ENCODE data around the gene EPS8.

EPS8 gene

GRCh38 chr12:15679151-15679550 is 110.0 kb downstream of the EPS8 start:
- H3K4me3 ChIP-seq (ENCODE audit: low read depth, low read length) = no peak overlapping the region
- DNase-seq (ENCODE audit: low read depth) = peak; percentile 64
- TF ChIP-seq CTCF (conservative IDR thresholded peaks at IDR 0.05; ENCODE audit: low read depth, low read length) = no peak

GRCh38 chr12:15677726-15678201 is 111.4 kb downstream of the EPS8 start:
- TF ChIP-seq CTCF (conservative IDR thresholded peaks at IDR 0.05; ENCODE audit: low read depth, low read length) = no peak
- no peak overlapping the region for H3K4me3 ChIP-seq (ENCODE audit: low read depth, low read length)
- DNase-seq (ENCODE audit: low read depth) = no peak

GRCh38 chr12:15677228-15677627 is 112.0 kb downstream of the EPS8 start:
- peak; percentile 89 for DNase-seq (ENCODE audit: low read depth)
- TF ChIP-seq CTCF (conservative IDR thresholded peaks at IDR 0.05; ENCODE audit: low read depth, low read length) = no peak
- no peak overlapping the region for H3K4me3 ChIP-seq (ENCODE audit: low read depth, low read length)

- TF ChIP-seq CTCF (conservative IDR thresholded peaks at IDR 0.05; ENCODE audit: low read depth, low read length) = no peak
- H3K4me3 ChIP-seq (ENCODE audit: low read depth, low read length) = no peak overlapping the region
- DNase-seq (ENCODE audit: low read depth) = no peak
These were observed 116.4 kb downstream of the EPS8 start for GRCh38 chr12:15672671-15673270.

GRCh38 chr12:15670756-15671155 is 118.4 kb downstream of the EPS8 start:
- no peak overlapping the region for H3K4me3 ChIP-seq (ENCODE audit: low read depth, low read length)
- TF ChIP-seq CTCF (conservative IDR thresholded peaks at IDR 0.05; ENCODE audit: low read depth, low read length) = no peak
- no peak for DNase-seq (ENCODE audit: low read depth)

- no peak for DNase-seq (ENCODE audit: low read depth)
- TF ChIP-seq CTCF (conservative IDR thresholded peaks at IDR 0.05; ENCODE audit: low read depth, low read length) = no peak
- H3K4me3 ChIP-seq (ENCODE audit: low read depth, low read length) = no peak overlapping the region
These were observed 119.8 kb downstream of the EPS8 start for GRCh38 chr12:15669256-15669948.

GRCh38 chr12:15664491-15664890 is 124.7 kb downstream of the EPS8 start:
- H3K4me3 ChIP-seq (ENCODE audit: low read depth, low read length) = no peak overlapping the region
- no peak for DNase-seq (ENCODE audit: low read depth)
- no peak for TF ChIP-seq CTCF (conservative IDR thresholded peaks at IDR 0.05; ENCODE audit: low read depth, low read length)

All from choroid plexus epithelial cell (primary cell).